Ascending aorta (tissue), 2 donors: ENCODE data around the gene BIRC7. TPM values are rescaled to one million over a fixed set of nuclear protein-coding genes. Genes with fewer than 3 reads are reported as not detected.

Experiments used
- DNase-seq, 2 donors: peaks; one replicate each; pipeline ENCODE4 v3.0.0-alpha.2; 2019; ENCODE audit warnings: low spot score in 2 of 2
- H3K27ac ChIP-seq, 2 donors: fragments of 200-600 bp; sonication (generic); one replicate each; pipeline ENCODE4 v1.5.1; 2016 to 2017; ENCODE audit warnings: mild to moderate bottlenecking in 1 of 2
- H3K27me3 ChIP-seq: fragments of 200-600 bp; sonication (generic); one replicate; pipeline ENCODE4 v1.5.1; 2017
- H3K36me3 ChIP-seq, 2 donors: fragments of 200-600 bp; sonication (generic); one replicate each; pipeline ENCODE4 v1.5.1; 2016
- H3K4me1 ChIP-seq, 2 donors: fragments of 200-600 bp; sonication (generic); one replicate each; pipeline ENCODE4 v1.5.1; 2016 to 2017; ENCODE audit warnings: mild to moderate bottlenecking in 1 of 2
- H3K4me3 ChIP-seq, 2 donors: fragments of 200-600 bp; sonication (generic); one replicate each; pipeline ENCODE4 v1.5.1; 2016 to 2017; ENCODE audit warnings: mild to moderate bottlenecking in 1 of 2
- H3K9me3 ChIP-seq, 2 donors: fragments of 200-600 bp; sonication (generic); one replicate each; pipeline ENCODE4 v1.5.1; 2016
- CTCF ChIP-seq, 3 experiments: fragments of 200-600 bp in 2 of 3; fragments of 450-650 bp in 1 of 3; sonication (generic) in 2 of 3; IDR thresholded peaks; one replicate each; pipeline ENCODE4 v1.5.1; 2016 to 2019; ENCODE audit warnings: antibody characterized with exemption in 3 of 3, mild to moderate bottlenecking in 1 of 3, moderate library complexity in 1 of 3
- intact Hi-C: fragments of 100-400 bp; cut with DNase I; formaldehyde crosslinking; loops from one replicate; pipeline ENCODE4 v1.15.1; 2023
- total RNA-seq: library from RNA; depleted of rRNA; stranded (reverse); fragments of >200 nt; gene quantifications from one replicate; pipeline ENCODE4 v1.1.0, GENCODE V29; 2016

BIRC7 gene
- total RNA-seq, 1 donor from 2014 or later = not detected

GRCh38 chr20:63264000-63264399 is 28.3 kb downstream of the BIRC7 start:
- no peak overlapping the region for H3K4me3 ChIP-seq
- no peaks in the 10 kb centered on the region for H3K36me3 ChIP-seq
- no peaks in the 10 kb centered on the region for H3K27me3 ChIP-seq
- intact Hi-C loops = no loop called here
- H3K4me1 ChIP-seq = no peaks in the 10 kb centered on the region
- H3K9me3 ChIP-seq = no peaks in the 10 kb centered on the region
- no peak for DNase-seq
- H3K27ac ChIP-seq = no peak overlapping the region
- TF ChIP-seq CTCF (IDR thresholded peaks at IDR 0.05) = no peak

GRCh38 chr20:63264519-63264918 is 28.8 kb downstream of the BIRC7 start:
- no peaks in the 10 kb centered on the region for H3K27me3 ChIP-seq
- no peak overlapping the region for H3K27ac ChIP-seq
- intact Hi-C loops = no loop called here

GRCh38 chr20:63265891-63266515 is 30.3 kb downstream of the BIRC7 start:
- intact Hi-C loops = no loop called here
- no peak for TF ChIP-seq CTCF (IDR thresholded peaks at IDR 0.05)
- no peak for DNase-seq

More at GRCh38 chr20:63264519-63264918, 28.8 kb downstream of the BIRC7 start:
- no peak overlapping the region for H3K4me3 ChIP-seq
- H3K9me3 ChIP-seq = no peaks in the 10 kb centered on the region
- TF ChIP-seq CTCF (IDR thresholded peaks at IDR 0.05) = no peak
- no peaks in the 10 kb centered on the region for H3K4me1 ChIP-seq
- no peak for DNase-seq
- no peaks in the 10 kb centered on the region for H3K36me3 ChIP-seq

GRCh38 chr20:63267691-63268090 is 32.0 kb downstream of the BIRC7 start:
- DNase-seq = no peak
- no peaks in the 10 kb centered on the region for H3K27me3 ChIP-seq
- TF ChIP-seq CTCF (IDR thresholded peaks at IDR 0.05) = no peak
- peaks cover 2 to 3% of the 10 kb centered on the region in 2 donors for H3K4me1 ChIP-seq
- intact Hi-C loops = no loop called here
- no peaks in the 10 kb centered on the region for H3K36me3 ChIP-seq
- no peaks in the 10 kb centered on the region for H3K9me3 ChIP-seq
- H3K4me3 ChIP-seq = no peak overlapping the region
- H3K27ac ChIP-seq = no peak overlapping the region

More at GRCh38 chr20:63265891-63266515, 30.3 kb downstream of the BIRC7 start:
- Histone ChIP-seq H3K4me1 (no peaks in the 10 kb centered on the region), H3K27ac (no peak overlapping the region), H3K27me3 (no peaks in the 10 kb centered on the region), H3K4me3 (no peak overlapping the region), H3K36me3 (no peaks in the 10 kb centered on the region), H3K9me3 (no peaks in the 10 kb centered on the region)

GRCh38 chr20:63268256-63268655 is 32.6 kb downstream of the BIRC7 start:
- no peak for DNase-seq
- intact Hi-C loops = no loop called here
- no peak for TF ChIP-seq CTCF (IDR thresholded peaks at IDR 0.05)

More at GRCh38 chr20:63268256-63268655, 32.6 kb downstream of the BIRC7 start:
- Histone ChIP-seq H3K4me3 (no peak overlapping the region), H3K9me3 (no peaks in the 10 kb centered on the region), H3K4me1 (peaks cover 2 to 3% of the 10 kb centered on the region in 2 donors), H3K36me3 (no peaks in the 10 kb centered on the region), H3K27me3 (no peaks in the 10 kb centered on the region), H3K27ac (no peak overlapping the region)
